Astrocyte (in vitro differentiated cells and primary cell): ENCODE data around the gene EMX1. TPM values are rescaled to one million over a fixed set of nuclear protein-coding genes. Genes with fewer than 3 reads are reported as not detected.

ENCODE experiments used
- DNase-seq: peaks from one replicate; pipeline ENCODE4 v3.0.0-alpha.2; 2010; ENCODE audit warnings: low read depth
- FAIRE-seq: peaks from 2 replicates; lab custom pipeline; 2011; peaks lifted over from hg19 to GRCh38; lab: Jason Lieb, UNC
- H2AFZ ChIP-seq: 2 replicates; pipeline ENCODE4 v1.6.0; 2012; ENCODE audit warnings: low read depth, low read length, inconsistent platforms
- H3K27ac ChIP-seq: 2 replicates; pipeline ENCODE4 v1.5.1; 2011; ENCODE audit warnings: low read depth, low read length, inconsistent platforms
- H3K27me3 ChIP-seq: 2 replicates; pipeline ENCODE4 v1.6.0; 2011; ENCODE audit warnings: low read length, inconsistent platforms; ENCODE audit not compliant: insufficient read depth
- H3K36me3 ChIP-seq: 2 replicates; pipeline ENCODE4 v1.5.1; 2011; ENCODE audit warnings: low read length, inconsistent platforms; ENCODE audit not compliant: insufficient read depth
- H3K4me1 ChIP-seq: 2 replicates; pipeline ENCODE4 v1.5.1; 2011; ENCODE audit warnings: low read length, inconsistent platforms; ENCODE audit not compliant: insufficient read depth
- H3K4me2 ChIP-seq: 2 replicates; pipeline ENCODE4 v1.6.0; 2012; ENCODE audit warnings: low read length, inconsistent platforms
- H3K4me3 ChIP-seq: 2 replicates; pipeline ENCODE4 v1.5.1; 2011; ENCODE audit warnings: low read depth, mild to moderate bottlenecking, low read length, inconsistent platforms; ENCODE audit not compliant: insufficient read depth
- H3K79me2 ChIP-seq: 2 replicates; pipeline ENCODE4 v1.6.0; 2012; ENCODE audit warnings: mild to moderate bottlenecking, low read length, inconsistent platforms; ENCODE audit not compliant: insufficient read depth
- H3K9ac ChIP-seq: 2 replicates; pipeline ENCODE4 v1.6.0; 2012; ENCODE audit warnings: mild to moderate bottlenecking, low read length, inconsistent platforms
- H3K9me3 ChIP-seq: 2 replicates; pipeline ENCODE4 v1.5.1; 2012; ENCODE audit warnings: low read depth, mild to moderate bottlenecking, low read length, inconsistent platforms; ENCODE audit not compliant: insufficient read depth
- H4K20me1 ChIP-seq: 2 replicates; pipeline ENCODE4 v1.6.0; 2012; ENCODE audit warnings: low read length, inconsistent platforms; ENCODE audit not compliant: insufficient read depth
- H3K27ac Mint-ChIP-seq: one replicate; pipeline ENCODE4 v1.8.0; 2021; ENCODE audit warnings: mild to moderate bottlenecking, mixed read lengths; ENCODE audit not compliant: unreplicated experiment
- H3K27me3 Mint-ChIP-seq: one replicate; pipeline ENCODE4 v1.8.0; 2021; ENCODE audit warnings: low read depth, mixed read lengths; ENCODE audit not compliant: unreplicated experiment
- H3K36me3 Mint-ChIP-seq: one replicate; pipeline ENCODE4 v1.8.0; 2021; ENCODE audit warnings: low read depth, mixed read lengths; ENCODE audit not compliant: unreplicated experiment
- H3K4me1 Mint-ChIP-seq: one replicate; pipeline ENCODE4 v1.8.0; 2021; ENCODE audit warnings: low read depth, mixed read lengths; ENCODE audit not compliant: unreplicated experiment
- H3K4me3 Mint-ChIP-seq: one replicate; pipeline ENCODE4 v1.8.0; 2021; ENCODE audit warnings: mild to moderate bottlenecking, moderate library complexity, mixed read lengths; ENCODE audit not compliant: unreplicated experiment
- H3K9me3 Mint-ChIP-seq: one replicate; pipeline ENCODE4 v1.8.0; 2021; ENCODE audit warnings: mild to moderate bottlenecking, mixed read lengths; ENCODE audit not compliant: unreplicated experiment
- CTCF ChIP-seq: IDR thresholded peaks from 2 replicates; pipeline ENCODE4 v1.5.1; 2011; ENCODE audit warnings: low read depth, mild to moderate bottlenecking, inconsistent platforms, low read length, moderate library complexity; ENCODE audit not compliant: insufficient read depth
- EZH2 ChIP-seq: IDR thresholded peaks from 2 replicates; pipeline ENCODE4 v1.6.1; 2012; ENCODE audit warnings: mild to moderate bottlenecking, low read length, inconsistent platforms; ENCODE audit not compliant: insufficient read depth
- total RNA-seq: library from RNA; stranded (reverse); gene quantifications from 2 replicates; pipeline ENCODE4 v1.2.1, GENCODE V29; 2021

EMX1 gene
- total RNA-seq, 1 donor from 2014 or later, result 0.48 TPM

- TF ChIP-seq EZH2 (no peak), CTCF (no peak)
- no peak for FAIRE-seq
- Histone ChIP-seq H2AFZ (no peak overlapping the region), H3K4me3 (no peak overlapping the region), H3K4me2 (no peak overlapping the region), H3K79me2 (no peaks in the 10 kb centered on the region), H3K27me3 (no peaks in the 10 kb centered on the region), H4K20me1 (no peaks in the 10 kb centered on the region), H3K27ac (no peak overlapping the region), H3K9me3 (no peaks in the 10 kb centered on the region), H3K36me3 (no peaks in the 10 kb centered on the region), H3K4me1 (no peaks in the 10 kb centered on the region), H3K9ac (no peak overlapping the region)
- no peaks in the 10 kb centered on the region for H3K4me1 Mint-ChIP-seq
- peaks cover 13% of the 10 kb centered on the region for H3K27me3 Mint-ChIP-seq
- no peak overlapping the region for H3K4me3 Mint-ChIP-seq
- no peak for DNase-seq
- H3K27ac Mint-ChIP-seq, result no peak overlapping the region
- H3K9me3 Mint-ChIP-seq, result peaks cover 4% of the 10 kb centered on the region
- H3K36me3 Mint-ChIP-seq, result peaks cover 23% of the 10 kb centered on the region
These were observed 30.9 kb downstream of the EMX1 start for GRCh38 chr2:72947952-72948830.

- no peak overlapping the region for H2AFZ ChIP-seq
- FAIRE-seq, result no peak
These were observed 31.7 kb downstream of the EMX1 start for GRCh38 chr2:72949045-72949444.

More at GRCh38 chr2:72949045-72949444, 31.7 kb downstream of the EMX1 start:
- Mint-ChIP-seq H3K27me3 (peaks cover 15% of the 10 kb centered on the region), H3K4me1 (peaks cover under 1% of the 10 kb centered on the region), H3K4me3 (no peak overlapping the region), H3K36me3 (peaks cover 25% of the 10 kb centered on the region), H3K27ac (no peak overlapping the region), H3K9me3 (peaks cover 4% of the 10 kb centered on the region)
- Histone ChIP-seq H3K27me3 (no peaks in the 10 kb centered on the region), H4K20me1 (no peaks in the 10 kb centered on the region), H3K27ac (no peak overlapping the region), H3K4me1 (no peaks in the 10 kb centered on the region), H3K4me3 (no peak overlapping the region), H3K9me3 (no peaks in the 10 kb centered on the region), H3K79me2 (no peaks in the 10 kb centered on the region), H3K9ac (no peak overlapping the region), H3K4me2 (no peak overlapping the region), H3K36me3 (no peaks in the 10 kb centered on the region)
- DNase-seq, result no peak
- no peak for TF ChIP-seq EZH2
- no peak for TF ChIP-seq CTCF
